Hypothalamus (tissue), 51 donors: ENCODE measurements around the gene IGF1R.
A peak's percentile ranks its signal among the peaks of the same experiment; 100 is the strongest.

Source experiments
- DNase-seq, 51 donors: peaks; one replicate each; lab custom pipeline; 2025; lab: John Stamatoyannopoulos, UW

Gene IGF1R

DNA sequence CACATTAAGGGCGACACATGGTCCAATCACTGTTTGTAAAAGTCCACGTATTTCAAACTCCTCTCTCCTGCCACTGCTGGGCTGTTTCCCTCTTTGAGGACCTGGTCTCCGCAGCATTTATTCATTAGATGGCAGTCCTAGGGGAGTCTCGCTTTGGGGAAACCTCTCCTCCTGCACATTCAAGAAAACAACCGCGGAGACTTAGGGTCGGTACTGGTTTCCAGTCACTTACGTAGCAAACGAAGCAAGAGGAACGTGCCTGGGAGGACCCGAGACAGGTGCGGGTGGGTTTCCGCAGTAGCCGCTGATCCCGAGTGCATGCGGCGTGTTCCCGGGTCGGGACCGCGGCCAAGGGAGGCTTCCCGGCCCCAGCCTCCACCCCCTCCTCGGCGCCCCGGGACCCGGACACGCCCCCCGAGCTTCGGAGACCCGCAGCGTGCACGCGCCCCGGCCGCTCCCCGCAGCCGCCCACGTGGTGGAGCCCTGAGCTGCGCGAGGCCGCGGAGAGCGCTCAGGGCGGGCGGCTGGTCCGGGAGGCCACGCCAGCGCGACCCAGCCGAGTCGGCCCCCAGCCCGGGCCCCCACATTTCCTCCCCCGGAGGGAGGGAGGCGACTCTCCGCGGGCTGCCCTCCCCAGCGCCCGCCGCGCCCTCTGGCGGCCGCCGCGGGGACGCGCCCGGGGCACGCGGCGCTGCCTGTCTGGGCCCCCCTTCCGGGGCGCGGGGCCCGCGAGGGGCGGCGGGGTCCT lies 1.1 kb upstream of the IGF1R start:
- peak in 43 of 51 donors; percentile 35 to 90 (median 67) for DNase-seq

DNA sequence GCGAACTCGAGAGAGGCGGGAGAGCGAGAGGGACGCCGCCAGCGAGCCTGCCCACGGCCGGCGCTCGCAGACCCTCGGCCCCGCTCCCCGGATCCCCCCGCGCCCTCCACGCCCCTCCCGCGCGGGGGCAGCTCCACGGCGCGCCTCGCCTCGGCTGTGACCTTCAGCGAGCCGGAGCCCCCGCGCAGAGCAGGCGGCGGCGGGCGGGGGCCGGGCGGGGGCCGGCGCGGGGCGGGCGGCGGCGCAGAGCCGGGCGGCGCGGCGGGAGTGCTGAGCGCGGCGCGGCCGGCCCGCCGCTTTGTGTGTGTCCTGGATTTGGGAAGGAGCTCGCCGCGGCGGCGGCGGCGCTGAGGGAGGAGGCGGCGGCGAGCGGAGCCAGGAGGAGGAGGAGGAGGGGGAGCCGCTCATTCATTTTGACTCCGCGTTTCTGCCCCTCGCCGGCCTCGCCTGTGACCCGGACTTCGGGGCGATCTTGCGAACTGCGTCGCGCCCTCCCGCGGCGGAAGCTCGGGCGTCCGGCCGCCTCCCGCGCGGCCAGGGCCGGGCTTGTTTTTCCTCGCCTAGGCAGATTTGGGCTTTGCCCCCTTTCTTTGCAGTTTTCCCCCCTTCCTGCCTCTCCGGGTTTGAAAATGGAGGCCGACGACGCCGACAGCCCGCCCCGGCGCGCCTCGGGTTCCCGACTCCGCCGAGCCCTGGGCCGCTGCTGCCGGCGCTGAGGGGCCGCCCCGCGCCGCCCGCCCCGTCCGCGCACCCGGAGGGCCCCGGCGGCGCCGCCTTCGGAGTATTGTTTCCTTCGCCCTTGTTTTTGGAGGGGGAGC lies 524 bp downstream of the IGF1R start:
- peak in 30 of 51 donors; percentile 13 to 70 (median 48) for DNase-seq

GRCh38 chr15:98649472-98650416 lies 1.4 kb downstream of the IGF1R start:
- DNase-seq: peak in 12 of 51 donors; percentile 9 to 49 (median 22)

- DNase-seq: peak in 14 of 51 donors; percentile 7 to 63 (median 22)
These were observed 2.2 kb downstream of the IGF1R start for GRCh38 chr15:98650417-98651035.

GRCh38 chr15:98651036-98651481 lies 2.7 kb downstream of the IGF1R start:
- DNase-seq: peak in 8 of 51 donors; percentile 8 to 63 (median 26)

DNA sequence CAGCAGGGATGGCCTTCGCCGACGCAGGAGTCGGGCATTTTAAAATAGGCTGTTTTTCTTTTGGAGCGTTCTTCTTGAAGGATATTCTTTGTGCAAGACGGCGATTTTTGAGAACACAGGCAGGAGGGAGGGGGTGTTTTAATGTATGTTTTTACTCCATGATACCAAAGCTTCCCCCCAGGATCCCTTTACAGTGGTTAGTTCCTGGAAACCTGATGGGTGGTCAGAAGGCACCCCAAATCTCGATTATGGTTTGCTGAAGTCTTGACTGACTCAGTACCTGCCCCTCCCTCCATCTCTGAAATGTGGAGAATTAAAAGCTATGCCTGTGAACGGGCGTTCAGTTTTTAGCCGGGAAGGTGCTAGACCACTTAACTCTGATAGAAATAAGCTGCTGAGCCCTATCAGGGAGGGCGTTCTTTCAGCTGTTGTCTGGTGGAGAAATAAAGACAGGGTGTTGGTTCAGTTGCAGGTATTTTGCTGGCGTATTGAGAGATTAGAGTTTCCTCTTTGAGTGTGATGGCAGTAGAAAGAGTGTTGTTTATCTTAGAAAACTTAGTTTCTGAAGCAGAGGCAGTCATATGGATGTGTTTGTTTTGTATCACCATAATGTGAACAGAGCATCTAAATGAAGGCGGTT lies 3.4 kb downstream of the IGF1R start:
- peak in 1 of 51 donors; percentile 12 for DNase-seq

- DNase-seq: no peak
These were observed 5.3 kb downstream of the IGF1R start for GRCh38 chr15:98653686-98654085.

DNA sequence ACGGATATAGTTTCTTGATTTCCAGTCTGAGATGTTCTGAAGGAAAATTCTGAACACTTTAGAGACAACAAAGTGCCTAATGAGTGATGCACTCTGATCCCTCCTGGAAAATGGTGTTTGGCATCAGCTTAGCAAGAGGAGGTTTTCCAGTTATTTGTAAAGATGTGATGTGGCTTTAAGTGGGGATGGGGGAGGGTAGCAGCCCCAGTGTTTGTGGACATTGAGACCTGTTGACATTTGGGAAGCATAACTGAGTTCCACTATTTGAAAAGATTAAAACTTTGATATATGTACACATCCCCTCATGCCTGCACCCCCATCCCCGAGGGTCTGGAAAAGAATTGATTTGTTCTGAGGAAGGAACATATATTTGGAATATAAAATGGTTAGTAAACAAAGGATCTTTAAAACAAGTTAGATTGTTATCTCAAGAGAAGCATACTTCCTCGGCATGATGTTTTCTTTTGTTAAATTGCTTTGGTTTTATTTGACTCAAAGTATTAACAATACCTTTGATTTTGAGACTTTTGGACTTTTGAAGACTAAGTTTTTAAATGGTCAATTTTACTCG lies 6.5 kb downstream of the IGF1R start:
- no peak for DNase-seq

- DNase-seq: no peak
These were observed 7.4 kb downstream of the IGF1R start for GRCh38 chr15:98655732-98656131.

GRCh38 chr15:98657721-98658120 lies 9.4 kb downstream of the IGF1R start:
- DNase-seq: no peak

- DNase-seq: peak in 7 of 51 donors; percentile 12 to 47 (median 20)
These were observed 10.7 kb downstream of the IGF1R start for GRCh38 chr15:98658831-98659699.

- DNase-seq: no peak
These were observed 11.7 kb downstream of the IGF1R start for GRCh38 chr15:98660055-98660454.

- DNase-seq: no peak
These were observed 14.7 kb downstream of the IGF1R start for GRCh38 chr15:98663045-98663444.

- peak in 1 of 51 donors; percentile 13 for DNase-seq
These were observed 15.3 kb downstream of the IGF1R start for GRCh38 chr15:98663606-98664005.

- no peak for DNase-seq
These were observed 18.1 kb downstream of the IGF1R start for GRCh38 chr15:98666441-98666840.

- DNase-seq: no peak
These were observed 18.5 kb downstream of the IGF1R start for GRCh38 chr15:98666841-98667240.

DNA sequence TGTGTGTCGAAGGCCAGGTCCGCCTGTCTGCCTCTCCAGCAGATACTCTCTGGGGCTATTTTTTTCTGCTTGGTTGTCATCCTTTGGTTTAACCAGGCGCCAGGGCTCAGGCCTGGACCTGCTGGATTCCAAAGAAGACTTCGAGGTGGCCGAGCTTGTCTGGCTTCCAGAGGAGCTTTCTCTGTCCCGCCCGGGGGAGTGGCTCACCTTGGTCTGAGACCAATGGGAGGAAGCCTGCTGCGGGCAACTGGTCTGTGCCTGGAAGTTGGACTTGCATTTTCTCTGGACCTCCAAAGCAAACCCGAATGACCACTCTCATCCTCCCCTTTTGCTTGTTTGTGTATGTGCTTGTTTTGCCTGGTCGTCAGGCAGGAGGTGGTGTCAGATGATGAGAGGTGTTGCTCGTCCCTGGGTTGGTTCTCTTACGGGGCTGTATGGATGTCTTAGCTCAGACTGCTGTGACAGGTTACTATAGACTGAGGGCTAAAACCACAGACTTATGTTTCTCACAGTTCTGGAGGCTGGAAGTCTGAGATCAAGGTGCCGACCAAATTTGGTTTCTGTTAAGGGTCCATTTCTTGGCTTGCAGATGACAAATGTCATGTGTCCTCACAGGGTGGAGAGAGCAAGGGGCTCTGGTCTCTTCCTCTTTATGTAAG lies 19.3 kb downstream of the IGF1R start:
- DNase-seq: no peak
